SH-SY5Y (cell line): ENCODE data around the gene ACSS3.

ENCODE experiments used
- GATA2 ChIP-seq: IDR thresholded peaks from 2 replicates; pipeline ENCODE4 v1.6.1; 2011; ENCODE audit warnings: mild to moderate bottlenecking, low read depth, low read length
- GATA3 ChIP-seq: IDR thresholded peaks from 2 replicates; pipeline ENCODE4 v1.6.1; 2011; ENCODE audit warnings: low read depth, mild to moderate bottlenecking, low read length, moderate library complexity

ACSS3 gene

DNA sequence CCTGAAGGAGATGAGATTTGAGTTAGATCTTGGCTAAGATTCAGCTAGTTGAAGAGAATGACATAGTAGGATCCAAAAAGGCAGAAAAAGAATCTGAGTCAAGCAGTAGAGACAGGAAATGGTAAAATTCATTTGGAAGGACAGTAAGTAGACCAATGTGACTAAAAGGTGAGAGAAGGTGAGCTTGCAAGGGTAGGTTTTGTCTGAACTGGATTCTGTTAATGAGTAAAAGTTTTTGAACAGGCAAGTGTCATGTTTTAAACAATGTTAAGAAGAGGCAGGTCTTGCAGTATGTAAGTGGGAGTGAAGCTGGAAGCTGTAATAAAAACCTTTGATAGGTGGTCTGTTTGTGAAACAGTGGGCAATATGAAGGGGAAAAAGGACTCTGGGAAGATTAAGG, 58.6 kb downstream of the ACSS3 start:
- no peak for TF ChIP-seq GATA2
- TF ChIP-seq GATA3: no peak

DNA sequence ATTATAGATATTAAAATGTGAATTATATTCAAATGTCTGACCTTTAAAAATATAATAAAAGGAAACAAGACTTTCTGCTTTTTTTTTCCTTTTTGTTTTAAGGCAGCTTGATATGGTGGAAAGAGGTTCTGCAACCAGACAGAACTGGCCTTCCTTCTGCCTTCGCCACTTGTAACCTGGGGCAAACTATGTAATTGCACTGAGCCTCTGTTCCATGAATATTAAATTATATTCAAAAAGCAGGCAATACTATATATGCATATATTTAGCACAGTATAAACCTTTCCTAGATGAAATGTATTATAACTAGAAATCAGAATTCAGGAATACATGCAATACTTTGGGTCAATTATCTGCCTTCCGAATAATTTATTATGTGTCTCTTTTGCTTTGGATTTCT, 59.9 kb downstream of the ACSS3 start:
- TF ChIP-seq GATA3 (no peak), GATA2 (no peak)

DNA sequence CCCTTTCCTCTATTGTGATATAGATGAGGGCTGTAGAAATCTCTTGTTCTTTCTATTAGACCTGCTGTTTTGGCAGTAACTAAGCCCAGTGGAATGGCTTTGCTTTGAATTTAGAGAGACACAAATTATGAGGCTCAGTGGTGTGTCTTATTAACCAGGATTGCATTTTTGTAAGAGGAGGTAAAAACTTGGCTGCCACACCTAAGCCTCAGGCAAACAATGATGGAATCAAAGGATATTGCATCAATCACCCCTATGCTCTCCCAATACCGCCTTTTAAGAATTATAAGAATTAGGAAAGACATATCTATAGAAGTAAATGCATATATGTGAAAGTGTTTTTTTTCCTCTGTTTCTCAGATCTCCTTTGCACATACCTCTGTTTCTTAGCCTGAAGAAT, 63.3 kb downstream of the ACSS3 start:
- TF ChIP-seq GATA2 (no peak), GATA3 (no peak)

DNA sequence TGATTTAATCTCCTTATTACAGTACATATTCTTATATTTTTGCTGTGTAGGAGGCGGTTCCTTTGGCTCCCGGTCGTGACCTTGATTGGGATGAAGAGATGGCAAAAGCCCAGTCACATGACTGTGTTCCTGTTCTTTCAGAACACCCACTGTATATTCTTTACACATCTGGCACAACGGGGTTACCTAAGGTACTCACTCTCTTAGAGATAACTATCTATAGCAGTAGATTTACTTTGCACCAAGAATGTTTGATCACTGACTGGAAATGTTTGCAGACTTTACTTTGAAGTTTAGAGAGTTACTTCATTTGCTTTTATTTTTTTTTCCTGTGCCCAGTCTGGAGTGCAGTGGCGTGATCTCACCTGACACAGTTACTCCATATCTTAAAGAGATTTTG, 65.2 kb downstream of the ACSS3 start:
- no peak for TF ChIP-seq GATA3
- TF ChIP-seq GATA2: no peak

DNA sequence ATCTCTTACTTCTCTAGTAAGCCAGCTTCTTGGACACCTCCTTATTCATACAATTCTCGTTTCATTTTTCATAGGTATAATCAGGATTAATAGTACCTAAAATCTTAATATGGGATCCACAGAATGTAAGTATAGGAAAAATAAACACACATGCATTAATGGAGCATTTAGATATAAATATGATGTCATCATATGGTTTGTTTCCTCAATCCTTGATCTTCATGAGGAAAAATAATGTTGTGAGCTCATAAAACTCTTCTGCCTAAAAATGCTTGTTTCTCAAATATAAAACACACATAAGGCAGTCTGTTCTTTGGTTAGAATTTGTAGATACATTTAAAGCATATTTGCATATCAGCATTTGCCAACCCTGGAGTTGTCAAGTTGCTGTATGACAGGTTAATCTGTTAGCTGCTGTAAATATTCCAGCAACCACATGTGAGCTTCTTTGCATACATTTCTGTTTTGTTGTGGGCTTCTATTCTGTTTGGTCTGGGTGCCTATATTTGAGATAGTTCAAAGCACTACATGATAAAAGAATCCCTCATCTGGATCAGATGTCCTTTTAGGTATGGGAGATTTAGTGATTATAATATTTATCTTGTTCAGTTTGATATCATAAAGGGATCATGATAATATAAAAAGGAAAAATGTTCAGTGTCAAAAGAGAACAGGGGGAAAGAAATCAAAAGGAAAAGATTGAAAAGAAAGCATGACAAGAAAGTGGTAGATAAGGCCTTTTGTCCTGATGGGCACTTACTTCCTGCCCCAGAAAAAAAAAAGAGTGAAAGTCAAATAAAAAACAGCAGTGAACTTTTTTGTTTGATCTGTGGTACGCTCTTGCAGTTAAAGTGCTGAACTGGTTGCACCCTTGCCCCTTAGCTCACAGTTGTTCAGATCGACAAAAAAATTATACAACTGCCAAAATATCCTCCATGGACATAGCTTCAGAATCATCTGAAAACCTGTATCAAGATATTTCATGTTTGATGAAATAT, 68.6 kb downstream of the ACSS3 start:
- TF ChIP-seq GATA2: no peak
- TF ChIP-seq GATA3: no peak

DNA sequence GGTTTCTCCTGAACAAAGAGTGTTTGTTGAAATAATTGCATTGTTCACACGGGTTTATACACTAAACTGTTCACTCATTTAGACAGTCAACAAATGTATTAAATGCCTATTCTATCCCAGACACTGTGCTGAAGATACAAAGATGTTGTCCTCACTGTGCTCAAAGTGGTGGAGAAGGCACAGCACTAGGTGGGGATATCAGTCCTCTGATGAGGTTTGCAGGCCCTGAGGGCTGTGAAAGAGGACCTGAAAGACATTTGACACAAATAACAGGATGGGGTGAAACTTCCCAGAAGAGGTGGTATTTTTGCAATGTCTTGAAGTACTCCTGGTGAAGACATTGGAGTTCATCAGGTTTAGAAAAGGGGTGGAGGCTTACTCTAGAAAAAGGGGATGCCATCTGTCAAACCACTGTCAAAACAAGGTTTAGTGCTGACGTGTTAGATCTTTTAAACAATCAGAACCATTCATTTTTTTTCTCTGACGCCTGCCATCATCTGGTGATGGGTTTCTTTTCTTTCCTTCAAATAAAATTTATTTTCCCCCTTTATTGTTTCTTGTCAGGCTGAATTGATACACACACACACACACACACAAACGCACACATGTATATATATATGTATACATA, 69.5 kb downstream of the ACSS3 start:
- TF ChIP-seq GATA3 (no peak), GATA2 (no peak)

DNA sequence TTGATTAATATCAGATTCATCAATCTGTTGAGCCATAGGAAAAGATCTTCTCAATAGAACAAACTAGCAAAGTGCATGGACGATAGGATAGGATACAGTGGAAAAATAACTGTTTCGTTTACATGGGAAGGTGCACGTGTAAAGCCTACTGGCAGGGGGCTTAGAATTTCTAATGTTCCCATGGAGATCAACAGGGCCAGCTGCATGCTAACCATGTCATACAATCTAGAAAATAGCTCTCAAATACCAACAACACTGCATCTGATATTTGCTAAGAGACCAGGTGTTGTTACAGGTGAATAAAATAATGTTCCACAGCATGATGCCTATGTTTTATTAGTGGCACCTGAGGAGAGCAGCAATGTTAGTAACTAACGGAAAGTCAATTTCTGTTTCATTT, 72.5 kb downstream of the ACSS3 start:
- no peak for TF ChIP-seq GATA3
- TF ChIP-seq GATA2: no peak

DNA sequence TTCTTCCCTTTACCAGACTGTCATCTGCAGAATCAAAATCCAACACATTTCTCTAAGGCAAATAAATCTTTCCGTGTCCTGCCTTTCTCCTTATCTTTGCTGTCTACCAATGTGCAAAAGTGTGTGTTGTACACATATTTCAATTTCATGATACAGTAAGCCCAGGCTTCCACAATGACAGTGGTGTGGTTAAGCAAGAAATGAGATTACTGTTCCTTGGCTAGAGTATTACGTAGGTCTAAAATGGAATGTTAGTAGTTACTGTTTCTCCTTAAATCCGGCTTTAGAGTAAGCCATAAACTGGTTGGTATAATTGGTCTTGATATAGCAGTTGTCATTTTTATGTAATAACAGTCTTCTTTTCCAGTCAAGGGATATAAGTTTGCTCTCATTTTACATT, 82.0 kb downstream of the ACSS3 start:
- no peak for TF ChIP-seq GATA2
- TF ChIP-seq GATA3: no peak

DNA sequence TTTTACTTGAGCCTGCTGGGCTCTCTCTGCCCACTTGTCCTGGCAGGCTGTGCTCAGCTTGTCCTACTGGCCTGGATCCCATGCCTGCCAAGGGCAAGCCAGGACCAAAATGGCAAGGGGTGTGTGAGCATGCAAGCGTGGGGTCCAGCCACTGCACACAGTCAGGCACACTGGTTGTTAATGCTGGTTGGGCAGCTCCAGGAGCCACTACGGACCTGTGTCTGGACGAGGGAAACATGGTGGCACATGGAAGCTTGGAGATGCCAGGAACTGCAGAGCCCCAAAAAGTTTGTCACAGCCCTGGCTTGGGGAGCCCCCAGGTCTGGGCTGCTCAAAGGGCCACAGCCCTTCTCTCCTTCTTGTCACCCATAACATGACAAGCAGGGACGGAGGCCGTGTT, 83.8 kb downstream of the ACSS3 start:
- TF ChIP-seq GATA3 (no peak), GATA2 (no peak)

DNA sequence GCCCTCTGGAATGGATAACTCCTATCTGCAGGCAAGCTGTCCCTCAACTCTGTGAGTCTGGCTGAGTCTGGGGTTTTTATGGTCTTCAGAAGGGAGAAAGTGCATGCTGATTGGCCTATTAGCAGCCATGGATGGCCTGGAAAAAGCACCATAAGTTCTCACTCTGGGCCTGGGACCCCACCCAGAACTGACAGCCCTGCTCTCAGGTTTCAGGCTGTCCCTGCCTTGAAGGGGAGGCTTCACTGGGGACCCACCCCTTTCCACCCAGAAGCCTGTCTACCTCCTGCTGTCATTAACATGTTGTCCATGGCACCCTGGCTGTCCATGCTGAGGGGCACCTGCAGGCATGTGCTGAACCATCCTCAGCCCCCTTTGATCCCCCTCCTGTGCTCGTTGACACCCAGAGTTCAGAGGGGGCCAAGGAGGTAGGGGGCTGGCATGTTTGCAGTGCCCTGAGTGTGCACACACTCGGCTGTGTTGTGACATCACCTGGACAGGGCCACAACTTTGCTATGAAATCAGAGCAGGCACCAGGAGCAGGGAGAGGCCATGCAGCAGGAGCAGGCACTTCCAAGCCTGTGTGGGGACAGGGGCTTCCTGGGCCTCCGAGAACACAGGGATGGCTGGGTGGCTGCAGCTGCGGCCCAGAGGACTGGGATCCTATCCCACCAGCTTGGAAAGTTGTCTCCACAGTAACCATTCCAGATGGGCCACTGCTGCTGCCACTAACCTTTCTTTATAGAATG, 84.7 kb downstream of the ACSS3 start:
- TF ChIP-seq GATA3 (no peak), GATA2 (no peak)

DNA sequence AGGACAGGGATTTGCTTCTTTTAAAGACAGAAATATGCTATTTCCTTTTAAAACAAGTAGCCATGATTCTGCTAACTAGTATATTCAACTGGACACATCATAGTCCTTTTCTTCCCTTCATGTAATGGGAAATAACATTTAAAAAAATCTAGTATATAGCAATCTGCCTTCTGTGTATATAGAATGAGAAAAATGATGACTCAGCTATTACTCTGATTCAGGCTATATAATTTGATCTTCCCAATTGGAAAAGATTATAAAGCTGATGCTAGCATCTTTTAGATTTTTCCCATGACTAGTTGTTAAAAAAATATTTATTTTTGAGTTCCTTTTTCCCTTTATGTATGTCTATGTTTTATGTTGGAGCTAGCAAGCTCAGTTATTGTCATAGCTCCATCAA, 86.9 kb downstream of the ACSS3 start:
- no peak for TF ChIP-seq GATA3
- no peak for TF ChIP-seq GATA2

DNA sequence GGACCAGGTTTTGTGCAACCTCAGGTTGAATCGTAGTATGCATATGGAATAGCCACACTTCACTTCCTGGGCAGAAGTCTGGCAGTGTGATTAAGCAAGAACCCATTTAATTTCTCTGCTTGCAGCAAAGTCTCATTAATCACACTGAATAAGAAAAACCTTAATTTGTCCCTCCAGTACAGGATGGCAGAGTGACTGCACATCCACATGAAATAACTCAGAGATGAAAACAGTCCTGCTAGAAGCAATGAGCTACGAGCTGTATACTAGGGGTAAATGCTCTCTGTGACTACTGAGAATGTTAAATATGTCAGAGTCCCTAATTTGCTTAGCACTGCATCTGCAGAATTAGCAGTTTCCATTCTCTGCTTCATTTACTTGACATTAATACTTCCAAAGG, 88.9 kb downstream of the ACSS3 start:
- TF ChIP-seq GATA3 (no peak), GATA2 (no peak)

DNA sequence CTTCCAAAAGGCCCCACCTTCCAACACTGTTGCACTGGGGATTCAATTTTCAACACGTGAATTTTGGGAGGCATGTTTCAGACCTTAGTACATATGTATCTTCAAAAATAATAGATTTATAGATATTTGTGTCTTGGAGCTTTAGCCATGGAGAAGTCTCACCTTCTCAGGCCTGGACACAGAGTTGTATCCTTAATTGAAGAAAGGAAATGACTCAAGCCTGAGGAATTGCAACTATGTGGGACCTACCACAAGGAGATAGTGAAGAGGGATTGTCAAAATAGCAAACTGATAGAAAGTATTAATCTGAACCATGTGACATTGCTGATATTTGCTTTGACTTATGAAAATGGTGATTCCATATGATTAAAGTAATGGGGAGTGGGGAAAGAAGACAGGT, 89.8 kb downstream of the ACSS3 start:
- TF ChIP-seq GATA2: no peak
- no peak for TF ChIP-seq GATA3

DNA sequence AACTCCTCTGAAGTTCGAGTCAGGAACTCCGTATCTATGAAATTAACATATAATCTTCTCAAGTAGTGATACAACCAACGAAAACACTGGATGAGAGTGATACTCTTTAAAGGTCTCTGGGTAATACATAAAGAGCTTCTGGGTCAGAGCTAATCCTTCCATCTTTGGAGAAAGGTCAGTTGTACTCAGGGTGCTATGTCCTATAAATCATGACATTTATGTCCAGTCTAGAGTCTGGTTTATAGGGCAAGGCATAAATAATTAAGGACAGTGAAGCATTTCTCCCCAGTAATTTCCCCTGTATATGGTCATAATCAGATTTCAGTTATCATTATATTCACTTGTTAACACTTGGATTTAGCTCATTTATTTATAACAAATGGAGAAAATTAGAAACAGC, 90.6 kb downstream of the ACSS3 start:
- TF ChIP-seq GATA3 (no peak), GATA2 (no peak)

DNA sequence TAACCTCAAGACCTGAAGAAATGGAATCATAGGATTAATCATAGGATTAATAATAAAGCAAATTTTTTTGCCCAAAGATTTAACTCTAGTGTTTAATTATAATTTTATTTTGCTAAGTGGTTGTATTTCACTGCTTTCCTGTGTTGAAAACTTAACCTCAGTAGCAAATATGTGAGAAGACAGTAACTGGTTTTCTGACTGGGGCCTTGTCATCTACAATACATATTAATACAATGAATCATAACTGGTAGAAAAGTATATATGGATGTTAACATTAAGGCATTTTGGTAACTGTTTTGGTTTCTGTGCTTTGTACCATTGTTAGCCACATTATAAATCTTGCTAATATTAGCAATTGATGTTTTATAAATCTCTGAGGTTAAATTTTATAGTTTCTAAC, 92.2 kb downstream of the ACSS3 start:
- TF ChIP-seq GATA3 (no peak), GATA2 (no peak)
